CD4-positive, alpha-beta T cell (primary cell): ENCODE data around the gene GPR3. TPM values are rescaled to one million over a fixed set of nuclear protein-coding genes. Genes with fewer than 3 reads are reported as not detected.

Experiments
- ATAC-seq: fragments of 200-7000 bp; cut with Tn5 transposase; one replicate; pipeline ENCODE4 v1.10.0; 2022; ENCODE audit warnings: mild to moderate bottlenecking; ENCODE audit not compliant: poor library complexity
- CTCF ChIA-PET: fragments of 350-600 bp; sonication (Branson Sonifier 250); formaldehyde crosslinking; loops from one replicate; lab custom pipeline; 2021; ENCODE audit warnings: antibody characterized with exemption, inconsistent platforms; lab: Charles Lee
- POLR2A ChIA-PET: fragments of 350-600 bp; sonication (Branson Sonifier 250); formaldehyde crosslinking; loops from one replicate; lab custom pipeline; 2021; ENCODE audit warnings: antibody characterized with exemption, inconsistent platforms; lab: Charles Lee
- DNase-seq, 14 experiments: peaks; one replicate each; pipeline ENCODE4 v3.0.0-alpha.2; 2013 to 2020; ENCODE audit warnings: mixed read lengths in 2 of 14
- H3K27ac ChIP-seq, 2 donors: one replicate each; pipeline versions ENCODE4 v1.5.1 to v1.7.0; 2013; ENCODE audit warnings: low read length in 2 of 2, low read depth in 1 of 2, mild to moderate bottlenecking in 1 of 2
- H3K27me3 ChIP-seq, 2 experiments: 1 replicate in 1 of 2; 2 replicates in 1 of 2; pipeline versions ENCODE4 v1.6.1 to v1.7.0; 2013; ENCODE audit warnings: low read length in 2 of 2, control low read depth in 1 of 2, mild to moderate bottlenecking in 1 of 2, moderate library complexity in 1 of 2; ENCODE audit not compliant: insufficient read depth in 2 of 2, control insufficient read depth in 1 of 2
- H3K36me3 ChIP-seq: one replicate; pipeline ENCODE4 v1.6.1; 2013; ENCODE audit warnings: low read length, control low read depth; ENCODE audit not compliant: insufficient read depth
- H3K4me1 ChIP-seq: one replicate; pipeline ENCODE4 v1.6.1; 2013; ENCODE audit warnings: low read length, control low read depth; ENCODE audit not compliant: insufficient read depth
- H3K4me3 ChIP-seq: one replicate; pipeline ENCODE4 v1.5.1; 2013; ENCODE audit warnings: mild to moderate bottlenecking, low read length, moderate library complexity
- H3K9me3 ChIP-seq, 2 experiments: 1 replicate in 1 of 2; 2 replicates in 1 of 2; pipeline versions ENCODE4 v1.6.1 to v1.7.0; 2013; ENCODE audit warnings: low read length in 2 of 2, mild to moderate bottlenecking in 2 of 2, control low read depth in 1 of 2, moderate library complexity in 1 of 2; ENCODE audit not compliant: control insufficient read depth in 1 of 2, insufficient read depth in 1 of 2
- H3K27ac Mint-ChIP-seq: one replicate; pipeline ENCODE4 v1.8.0; 2020; ENCODE audit warnings: mixed read lengths
- H3K27me3 Mint-ChIP-seq: one replicate; pipeline ENCODE4 v1.8.0; 2021; ENCODE audit warnings: mixed read lengths
- H3K36me3 Mint-ChIP-seq: one replicate; pipeline ENCODE4 v1.8.0; 2021; ENCODE audit warnings: low read depth, mixed read lengths
- H3K4me1 Mint-ChIP-seq: one replicate; pipeline ENCODE4 v1.8.0; 2021; ENCODE audit warnings: low read depth, mixed read lengths
- H3K4me3 Mint-ChIP-seq: one replicate; pipeline ENCODE4 v1.8.0; 2020; ENCODE audit warnings: mild to moderate bottlenecking, mixed read lengths
- H3K9me3 Mint-ChIP-seq: one replicate; pipeline ENCODE4 v1.8.0; 2020; ENCODE audit warnings: mixed read lengths
- CTCF ChIP-seq: fragments of 200-600 bp; IDR thresholded peaks from one replicate; pipeline ENCODE4 v1.8.0; 2022; ENCODE audit warnings: antibody characterized with exemption, mild to moderate bottlenecking
- intact Hi-C, 2 experiments: fragments of 100-400 bp; cut with DNase I in 1 of 2; cut with micrococcal nuclease in 1 of 2; formaldehyde crosslinking; loops; one replicate each; pipeline versions ENCODE4 v1.15.1 to v1.9.0; 2023 to 2025; cut with DNase I, micrococcal nuclease
- total RNA-seq, 174 experiments: library from RNA in 2 of 174; stranded (reverse) in 2 of 174; gene quantifications; one replicate each; pipeline ENCODE4 v1.2.3 and lab custom pipeline; 2021 to 2026

The GPR3 gene
- total RNA-seq, 2 experiments from 2014 or later: 0.14 to 0.19 TPM

- no peak for TF ChIP-seq CTCF
- CTCF ChIA-PET: interaction anchor here (0.9 to 3.9 kb wide), 5 partner anchors 11 to 231 kb away, joined by 3 to 18 read pairs (median 5); no protein-coding TSS in a partner anchor
- intact Hi-C loops: loop anchor here (5.0 kb wide), 2 partner anchors 34 to 84 kb away; no protein-coding TSS in a partner anchor
- ATAC-seq (no peak), DNase-seq (peak in 3 of 14 experiments; percentile 24 to 35 (median 30))
- Histone ChIP-seq H3K4me1 (peaks cover 48% of the 10 kb centered on the region), H3K27ac (no peak overlapping the region), H3K36me3 (peaks cover 12% of the 10 kb centered on the region), H3K4me3 (no peak overlapping the region), H3K27me3 (no peaks in the 10 kb centered on the region), H3K9me3 (no peaks in the 10 kb centered on the region)
- peak overlapping the region; percentile 80 for H3K27ac Mint-ChIP-seq
- no peaks in the 10 kb centered on the region for H3K9me3 Mint-ChIP-seq
- H3K27me3 Mint-ChIP-seq: no peaks in the 10 kb centered on the region
- H3K4me1 Mint-ChIP-seq: peaks cover 60% of the 10 kb centered on the region
- peaks cover 28% of the 10 kb centered on the region for H3K36me3 Mint-ChIP-seq
- POLR2A ChIA-PET: interaction anchor here (0.7 to 1.5 kb wide), 5 partner anchors 15 to 132 kb away, joined by 3 to 4 read pairs (median 3); partner anchors contain the start of gene WASF2
- H3K4me3 Mint-ChIP-seq: peak overlapping the region; percentile 40
Measured at GRCh38 chr1:27438621-27439061, 46.2 kb downstream of the GPR3 start.

GRCh38 chr1:27439150-27439549, 46.7 kb downstream of the GPR3 start:
- H3K27ac ChIP-seq: no peak overlapping the region
- Mint-ChIP-seq H3K27ac (peak overlapping the region; percentile 80), H3K36me3 (peaks cover 31% of the 10 kb centered on the region), H3K4me3 (no peak overlapping the region), H3K9me3 (no peaks in the 10 kb centered on the region), H3K4me1 (peaks cover 58% of the 10 kb centered on the region), H3K27me3 (no peaks in the 10 kb centered on the region)
- H3K4me3 ChIP-seq: no peak overlapping the region
- ChIA-PET CTCF (interaction anchor here (0.9 to 3.9 kb wide), 5 partner anchors 12 to 230 kb away, joined by 3 to 18 read pairs (median 5); no protein-coding TSS in a partner anchor), POLR2A (interaction anchor here (0.8 to 1.5 kb wide), 4 partner anchors 15 to 131 kb away, joined by 3 to 4 read pairs (median 4); partner anchors contain the start of gene WASF2)
- DNase-seq: no peak
- H3K36me3 ChIP-seq: peaks cover 12% of the 10 kb centered on the region
- intact Hi-C loops: loop anchor here (5.0 kb wide), 2 partner anchors 33 to 83 kb away; no protein-coding TSS in a partner anchor
- H3K4me1 ChIP-seq: peaks cover 47% of the 10 kb centered on the region
- H3K27me3 ChIP-seq: no peaks in the 10 kb centered on the region
- ATAC-seq: no peak
- no peaks in the 10 kb centered on the region for H3K9me3 ChIP-seq
- TF ChIP-seq CTCF: no peak

- intact Hi-C loops: loop anchor here in 1 of 2 experiments (2.0 kb wide), 1 partner anchor 14 kb away; no protein-coding TSS in a partner anchor
- H3K4me1 Mint-ChIP-seq: peaks cover 53% of the 10 kb centered on the region
- Histone ChIP-seq H3K4me1 (peaks cover 11% of the 10 kb centered on the region), H3K9me3 (no peaks in the 10 kb centered on the region), H3K4me3 (no peak overlapping the region), H3K36me3 (peaks cover 19% of the 10 kb centered on the region), H3K27me3 (no peaks in the 10 kb centered on the region), H3K27ac (no peak overlapping the region)
- no peaks in the 10 kb centered on the region for H3K27me3 Mint-ChIP-seq
- ATAC-seq: no peak
- no peak for TF ChIP-seq CTCF
- POLR2A ChIA-PET: interaction anchor here (1.4 kb wide), 1 partner anchor 11 kb away, joined by 5 read pairs; no protein-coding TSS in a partner anchor
- no peak overlapping the region for H3K4me3 Mint-ChIP-seq
- peaks cover 63% of the 10 kb centered on the region for H3K36me3 Mint-ChIP-seq
- CTCF ChIA-PET: interaction anchor here (1.1 kb wide), 2 partner anchors 8 to 17 kb away, joined by 3 read pairs; no protein-coding TSS in a partner anchor
- no peak for DNase-seq
- peak overlapping the region; percentile 91 for H3K27ac Mint-ChIP-seq
- H3K9me3 Mint-ChIP-seq: no peaks in the 10 kb centered on the region
Measured at GRCh38 chr1:27444632-27445031, 52.2 kb downstream of the GPR3 start.

Other genes starting within 250 kb of the GPR3 start
- gene SLC9A1, start 237.5 kb upstream of the GPR3 start, total RNA-seq: 10 to 100 TPM; 14.2 to 19.0 TPM
- gene WDTC1, start 158.0 kb upstream of the GPR3 start, total RNA-seq: 10 to 100 TPM; 17.7 to 18.6 TPM
- gene TMEM222, start 70.5 kb upstream of the GPR3 start, total RNA-seq: 10 to 100 TPM; 21.8 to 22.5 TPM
- gene SYTL1, start 50.6 kb upstream of the GPR3 start, total RNA-seq: 100 to 1,000 TPM; 135 to 140 TPM
- gene MAP3K6, start 25.7 kb upstream of the GPR3 start, total RNA-seq: 1 to 10 TPM; 8.5 to 8.8 TPM
- not detected for gene FCN3, start 17.8 kb upstream of the GPR3 start, total RNA-seq
- not detected for gene CD164L2, start 9.3 kb upstream of the GPR3 start, total RNA-seq
- 100 to 1,000 TPM; 119 to 121 TPM for gene WASF2, start 97.5 kb downstream of the GPR3 start, total RNA-seq
- gene AHDC1, start 211.5 kb downstream of the GPR3 start, total RNA-seq: 10 to 100 TPM; 20.8 to 22.9 TPM
- 1 to 10 TPM; 3.0 to 3.2 TPM for gene FGR, start 242.6 kb downstream of the GPR3 start, total RNA-seq